Measurements from ENCODE around the gene MYO3B. TPM values are rescaled to one million over a fixed set of nuclear protein-coding genes. Genes with fewer than 3 reads are reported as not detected.

The MYO3B gene
- total RNA-seq, 1 experiment from 2014 or later, result 0.63 TPM

GRCh38 chr2:170176212-170176611, 1.7 kb upstream of the MYO3B start:
- Mint-ChIP-seq H3K36me3 (ENCODE audit: insufficient read depth in 1 of 3, low read depth in 3 of 3) (peaks cover 0 to 6% (median 0%) of the 10 kb centered on the region in 3 experiments; a peak in 2 of 7 replicates), H3K9me3 (no peaks in the 10 kb centered on the region; a peak in 1 of 5 replicates), H3K27ac (peak overlapping the region in 2 of 3 experiments; percentile 30 to 50; a peak in 2 of 7 replicates), H3K4me1 (peaks cover 27 to 35% of the 10 kb centered on the region in 2 experiments), H3K27me3 (ENCODE audit: low read depth) (no peaks in the 10 kb centered on the region), H3K4me3 (no peak overlapping the region)
- Histone ChIP-seq H3K23me2 (ENCODE audit: insufficient read length, low read depth, low read length, poor library complexity, severe bottlenecking) (no peaks in the 10 kb centered on the region), H3K18ac (ENCODE audit: insufficient read length, low read depth, low read length) (no peak overlapping the region), H3K9me3 (ENCODE audit: control insufficient read depth, low read depth, low read length) (no peaks in the 10 kb centered on the region), H3K4me2 (ENCODE audit: insufficient read depth, insufficient read length, low read length) (no peak overlapping the region), H3T11ph (ENCODE audit: low read length) (no peak overlapping the region), H3K4me1 (ENCODE audit: insufficient read depth, low read length) (no peaks in the 10 kb centered on the region), H2BK15ac (ENCODE audit: low read depth, low read length) (no peak overlapping the region), H4K8ac (replicated peaks; ENCODE audit: insufficient read length, low read depth, low read length) (no peak overlapping the region), H3K79me1 (ENCODE audit: insufficient read depth, low read depth, low read length, poor library complexity, severe bottlenecking) (no peaks in the 10 kb centered on the region), H2BK20ac (ENCODE audit: low read depth, low read length, poor library complexity, severe bottlenecking) (no peak overlapping the region), H3K23ac (ENCODE audit: insufficient read length, low read depth, low read length) (no peak overlapping the region), H2AFZ (ENCODE audit: low read length) (no peak overlapping the region), H3K4ac (ENCODE audit: low read depth, low read length) (no peak overlapping the region), H2BK5ac (ENCODE audit: insufficient read length, low read length) (no peak overlapping the region), H2BK120ac (ENCODE audit: low read depth, low read length, poor library complexity, severe bottlenecking) (no peak overlapping the region), H4K91ac (ENCODE audit: insufficient read length, low read depth, low read length) (no peak overlapping the region), H3K9ac (ENCODE audit: extremely low read depth, insufficient read length, low read length) (no peak overlapping the region), H3K14ac (ENCODE audit: insufficient read depth, low read length) (no peak overlapping the region), H4K20me1 (ENCODE audit: control insufficient read depth, insufficient read depth, insufficient read length) (no peaks in the 10 kb centered on the region), H4K5ac (ENCODE audit: insufficient read length, low read depth, low read length) (no peak overlapping the region), H3K56ac (ENCODE audit: insufficient read length, low read depth, low read length) (no peak overlapping the region), H2AK5ac (ENCODE audit: insufficient read length, low read length) (no peak overlapping the region), H3K79me2 (ENCODE audit: insufficient read depth, low read length) (no peaks in the 10 kb centered on the region), H3K27me3 (ENCODE audit: insufficient read depth, low read length) (no peaks in the 10 kb centered on the region), H2BK12ac (ENCODE audit: insufficient read length, low read depth, low read length) (no peak overlapping the region), H3K27ac (ENCODE audit: insufficient read length, low read depth, low read length) (no peak overlapping the region)
- no CpG with 5 or more reads among the region's 6 CpGs for WGBS (ENCODE audit: extremely low coverage, insufficient read length, low lambda C conversion rate)
- DNase-seq, result no peak
- TF ChIP-seq CTCF (conservative IDR thresholded peaks at IDR 0.05), result no peak

Measured in H9 (cell line).